RWPE1 (cell line): ENCODE measurements around the gene CDK5R1.

ENCODE experiments used
- CTCF ChIA-PET: fragments of 350-600 bp; sonication (Branson Sonifier 250); formaldehyde crosslinking; extraction: SDS; loops from one replicate; lab custom pipeline; 2021; lab: Yijun Ruan, JAX
- POLR2A ChIA-PET: fragments of 400-600 bp; formaldehyde crosslinking; extraction: SDS; loops from one replicate; lab custom pipeline; 2020; ENCODE audit warnings: antibody characterized with exemption; ENCODE audit not compliant: low non-redundant PET; lab: Yijun Ruan, JAX
- DNase-seq: peaks from one replicate; pipeline ENCODE4 v3.0.0; 2012; ENCODE audit warnings: low spot score
- H3K27ac ChIP-seq: fragments of 450-650 bp; 2 replicates; pipeline ENCODE4 v1.5.1; 2017
- TF ChIP-seq, protein P1 (sequence below): fragments of 450-650 bp; conservative IDR thresholded peaks from 2 replicates; pipeline ENCODE4 v1.5.1; 2017; ENCODE audit warnings: low read depth, mild to moderate bottlenecking

The CDK5R1 gene

DNA sequence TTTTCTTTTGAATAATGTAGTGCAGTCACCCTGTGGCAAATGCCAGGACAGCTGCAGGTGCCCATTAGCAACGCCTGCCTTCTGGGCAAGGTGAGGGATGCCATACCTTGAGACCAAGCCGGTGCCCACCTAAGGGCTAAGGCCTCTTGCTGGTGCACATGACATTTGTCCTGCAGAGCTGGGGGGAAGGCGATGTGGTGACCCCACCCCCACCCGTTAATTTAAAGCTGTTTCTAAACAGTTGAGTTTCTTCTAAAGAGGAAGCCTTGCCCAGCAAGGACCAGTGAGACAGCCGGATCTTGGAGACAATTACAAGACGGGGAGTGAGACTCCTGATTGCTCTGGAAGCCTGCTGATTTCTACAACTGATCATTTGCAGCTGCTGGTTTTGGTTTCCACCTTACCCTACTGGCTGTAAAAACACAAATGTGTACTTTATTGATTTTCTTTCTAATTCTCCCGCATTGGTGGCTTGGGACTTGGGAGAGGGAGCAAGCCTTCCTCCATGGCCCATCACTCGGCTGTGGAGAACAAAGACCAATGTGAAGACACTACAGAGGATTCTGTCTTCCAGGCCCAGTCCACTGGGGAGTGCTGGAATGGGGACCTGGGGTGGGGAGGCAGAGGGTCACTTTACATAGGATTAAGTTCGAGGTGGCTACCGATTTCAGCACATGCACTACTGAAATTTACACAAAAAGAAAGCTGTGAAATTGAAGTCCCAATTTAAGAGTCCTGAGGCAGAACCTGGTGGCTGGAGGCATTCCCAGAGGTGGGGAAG is 2.7 kb downstream of the CDK5R1 start:
- DNase-seq: no peak
- no peak overlapping the region for H3K27ac ChIP-seq
- POLR2A ChIA-PET: no interaction called here
- TF ChIP-seq, protein P1, sequence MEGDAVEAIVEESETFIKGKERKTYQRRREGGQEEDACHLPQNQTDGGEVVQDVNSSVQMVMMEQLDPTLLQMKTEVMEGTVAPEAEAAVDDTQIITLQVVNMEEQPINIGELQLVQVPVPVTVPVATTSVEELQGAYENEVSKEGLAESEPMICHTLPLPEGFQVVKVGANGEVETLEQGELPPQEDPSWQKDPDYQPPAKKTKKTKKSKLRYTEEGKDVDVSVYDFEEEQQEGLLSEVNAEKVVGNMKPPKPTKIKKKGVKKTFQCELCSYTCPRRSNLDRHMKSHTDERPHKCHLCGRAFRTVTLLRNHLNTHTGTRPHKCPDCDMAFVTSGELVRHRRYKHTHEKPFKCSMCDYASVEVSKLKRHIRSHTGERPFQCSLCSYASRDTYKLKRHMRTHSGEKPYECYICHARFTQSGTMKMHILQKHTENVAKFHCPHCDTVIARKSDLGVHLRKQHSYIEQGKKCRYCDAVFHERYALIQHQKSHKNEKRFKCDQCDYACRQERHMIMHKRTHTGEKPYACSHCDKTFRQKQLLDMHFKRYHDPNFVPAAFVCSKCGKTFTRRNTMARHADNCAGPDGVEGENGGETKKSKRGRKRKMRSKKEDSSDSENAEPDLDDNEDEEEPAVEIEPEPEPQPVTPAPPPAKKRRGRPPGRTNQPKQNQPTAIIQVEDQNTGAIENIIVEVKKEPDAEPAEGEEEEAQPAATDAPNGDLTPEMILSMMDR: no peak
- CTCF ChIA-PET: interaction anchor here (0.6 kb wide), 2 partner anchors 10 to 27 kb away, joined by 3 to 4 read pairs; no protein-coding TSS in a partner anchor

DNA sequence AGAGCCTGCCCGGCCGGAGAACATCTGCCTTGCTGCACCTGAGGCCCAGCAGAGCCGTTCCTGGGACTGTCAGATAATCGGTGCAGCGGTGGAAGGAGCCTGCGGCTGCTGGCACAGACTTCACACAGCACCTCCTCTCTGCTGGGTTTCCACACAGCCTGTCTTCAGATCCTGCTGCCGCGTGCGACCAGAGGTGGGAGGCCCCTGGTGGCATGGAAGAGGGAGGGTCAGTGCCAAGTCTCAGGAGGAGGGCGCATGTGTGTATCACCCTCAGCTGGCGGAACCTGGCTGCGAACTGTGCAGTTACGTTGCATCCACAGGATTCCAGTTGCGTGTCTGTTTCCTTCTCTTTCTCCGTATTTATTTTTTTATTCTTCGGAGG is 3.3 kb downstream of the CDK5R1 start:
- TF ChIP-seq, protein P1: no peak
- CTCF ChIA-PET: no interaction called here

GRCh38 chr17:32491371-32492263 is 4.8 kb downstream of the CDK5R1 start:
- peak overlapping the region; percentile 10; the same call in 1 of the 2 replicates for H3K27ac ChIP-seq

More for the DNA sequence above, 3.3 kb downstream of the CDK5R1 start:
- no peak overlapping the region for H3K27ac ChIP-seq
- POLR2A ChIA-PET: no interaction called here
- DNase-seq: no peak

DNA sequence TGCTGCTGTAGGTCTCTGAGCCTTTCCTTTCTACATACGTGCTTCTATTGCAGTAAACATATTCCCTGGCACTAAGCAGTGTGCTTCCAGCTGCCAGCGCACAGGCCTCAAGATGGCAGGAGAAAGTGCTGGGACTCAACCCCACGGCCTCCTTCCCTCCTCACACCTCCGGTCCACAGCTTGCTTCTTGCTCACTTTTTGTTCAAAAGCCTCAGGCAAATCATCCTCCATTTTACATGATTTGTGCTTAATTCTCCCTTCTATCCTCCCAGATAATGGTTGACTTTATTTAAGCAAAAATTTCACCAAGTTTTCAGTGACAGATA is 5.4 kb downstream of the CDK5R1 start:
- H3K27ac ChIP-seq: peak overlapping the region; percentile 10; the same call in 1 of the 2 replicates
- TF ChIP-seq, protein P1: no peak
- ChIA-PET POLR2A (no interaction called here), CTCF (interaction anchor here (0.6 to 0.7 kb wide), 2 partner anchors 17 to 142 kb away, joined by 3 to 5 read pairs; no protein-coding TSS in a partner anchor)
- DNase-seq: no peak

More at GRCh38 chr17:32491371-32492263, 4.8 kb downstream of the CDK5R1 start:
- ChIA-PET CTCF (interaction anchor here (0.6 to 0.7 kb wide), 2 partner anchors 18 to 262 kb away, joined by 3 to 4 read pairs; no protein-coding TSS in a partner anchor), POLR2A (no interaction called here)
- DNase-seq: no peak
- TF ChIP-seq, protein P1: no peak

GRCh38 chr17:32492648-32493289 is 6.0 kb downstream of the CDK5R1 start:
- H3K27ac ChIP-seq: no peak overlapping the region
- ChIA-PET POLR2A (no interaction called here), CTCF (interaction anchor here (0.6 to 0.7 kb wide), 2 partner anchors 17 to 142 kb away, joined by 3 to 5 read pairs; no protein-coding TSS in a partner anchor)
- no peak for DNase-seq
- TF ChIP-seq, protein P1: no peak

- POLR2A ChIA-PET: no interaction called here
- H3K27ac ChIP-seq: no peak overlapping the region
- DNase-seq: no peak
- CTCF ChIA-PET: no interaction called here
- TF ChIP-seq, protein P1: no peak
These were observed 6.8 kb downstream of the CDK5R1 start for GRCh38 chr17:32493571-32493970.
